GM18520 (cell line): ENCODE data around the gene EEIG1.

Experiments used
- ATAC-seq: cut with Tn5 transposase; IDR thresholded peaks from one replicate; pipeline ENCODE4 v1.9.1; 2021; ENCODE audit not compliant: unreplicated experiment

The EEIG1 gene

DNA sequence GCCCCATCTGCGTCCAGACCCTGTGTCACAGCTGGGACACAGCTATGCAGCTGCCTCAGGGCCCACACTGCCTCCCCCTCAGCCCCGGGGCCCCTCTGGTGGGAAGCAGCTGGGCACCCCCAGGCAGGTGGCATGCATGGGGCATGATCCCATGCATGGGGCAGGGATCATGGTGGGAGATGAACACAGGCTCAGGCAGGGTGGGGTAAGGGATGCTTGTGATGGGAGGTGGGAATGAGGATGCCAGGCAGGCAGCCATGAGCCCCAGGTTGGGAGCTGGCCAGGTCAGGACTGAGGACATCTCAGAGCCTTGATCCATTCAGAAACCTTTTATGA is 19.7 kb downstream of the EEIG1 start:
- ATAC-seq, result no peak

DNA sequence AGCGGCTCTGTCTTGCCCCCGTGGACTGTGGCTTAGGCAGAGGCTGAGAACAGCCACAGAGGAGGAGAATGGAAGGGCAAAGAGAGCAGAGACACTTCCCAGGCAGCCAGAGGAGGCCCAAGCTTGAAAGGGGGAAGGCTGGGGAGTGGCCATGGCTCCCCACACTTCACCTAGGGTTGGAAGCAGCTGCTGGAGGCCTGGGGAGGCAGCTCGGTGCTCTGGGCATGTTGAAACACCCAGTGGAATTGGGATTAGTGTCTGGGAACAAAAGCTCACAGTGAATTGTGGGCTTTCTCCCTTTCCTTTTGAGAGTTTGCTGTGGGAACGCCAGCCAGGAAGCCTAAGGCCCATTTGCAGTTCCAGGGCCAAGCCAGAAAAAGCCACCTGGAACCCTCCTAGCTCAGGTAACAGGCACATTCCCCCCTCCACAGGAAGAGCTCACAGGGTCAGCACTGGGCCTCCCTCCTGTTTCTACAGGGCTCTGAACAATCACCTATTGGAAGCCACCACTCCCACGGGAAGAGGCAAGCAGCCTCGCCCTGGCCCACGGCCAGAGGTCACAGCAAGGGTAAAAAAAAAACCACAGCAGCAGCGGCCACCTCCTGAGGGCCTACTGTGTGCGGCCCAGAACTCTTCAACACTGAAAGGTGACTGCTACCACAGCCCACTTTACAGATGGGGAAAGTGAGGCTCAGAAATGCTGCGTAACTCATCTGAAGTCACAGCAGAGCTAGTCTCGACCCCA is 20.2 kb downstream of the EEIG1 start:
- ATAC-seq, result no peak

DNA sequence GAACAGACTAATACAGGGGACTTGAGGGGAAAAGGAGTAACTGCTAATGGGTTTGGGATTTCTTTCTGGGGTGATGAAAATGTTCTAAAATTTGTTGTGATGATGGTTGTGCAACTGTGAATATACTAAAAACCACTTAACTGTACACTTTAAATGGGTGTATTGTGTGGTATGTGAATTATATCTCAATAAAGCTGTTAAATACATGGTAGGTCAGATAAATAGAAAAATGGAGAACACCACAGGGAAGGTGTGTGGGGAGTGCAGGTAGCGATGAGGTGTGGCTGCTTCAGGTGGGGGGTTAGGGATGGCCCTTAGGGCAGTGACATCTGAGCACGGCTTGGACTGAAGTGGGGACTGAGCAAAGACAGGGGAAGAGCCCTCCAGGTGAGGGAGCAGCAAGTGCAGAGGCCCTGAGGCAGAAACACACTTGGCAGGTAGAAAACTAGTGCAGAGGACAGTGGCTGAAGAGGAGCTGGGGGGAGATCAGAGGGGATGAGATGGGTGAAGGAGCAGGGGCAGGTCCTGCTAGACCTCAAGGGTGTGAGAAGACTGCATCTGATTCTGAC is 20.9 kb downstream of the EEIG1 start:
- no peak for ATAC-seq

DNA sequence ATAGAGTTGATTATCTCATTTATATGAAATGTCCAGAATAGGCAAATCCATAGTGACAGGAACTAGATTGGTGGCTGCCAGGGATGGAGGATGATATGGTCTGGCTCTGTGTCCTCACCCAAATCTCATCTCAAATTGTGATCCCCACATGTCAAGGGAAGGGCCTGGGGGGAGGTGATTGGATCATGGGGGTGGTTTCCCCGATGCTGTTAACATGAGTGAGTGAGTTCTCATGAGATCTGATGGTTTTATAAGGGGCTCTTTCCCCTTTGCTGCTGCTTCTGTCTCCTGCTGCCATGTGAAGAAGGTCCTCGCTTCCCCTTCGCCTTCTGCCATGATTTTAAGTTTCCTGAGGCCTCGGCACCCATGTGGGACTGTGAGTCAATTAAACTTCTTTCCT is 21.4 kb downstream of the EEIG1 start:
- ATAC-seq, result no peak

GRCh38 chr9:127958728-127959127 is 22.1 kb downstream of the EEIG1 start:
- ATAC-seq, result no peak

DNA sequence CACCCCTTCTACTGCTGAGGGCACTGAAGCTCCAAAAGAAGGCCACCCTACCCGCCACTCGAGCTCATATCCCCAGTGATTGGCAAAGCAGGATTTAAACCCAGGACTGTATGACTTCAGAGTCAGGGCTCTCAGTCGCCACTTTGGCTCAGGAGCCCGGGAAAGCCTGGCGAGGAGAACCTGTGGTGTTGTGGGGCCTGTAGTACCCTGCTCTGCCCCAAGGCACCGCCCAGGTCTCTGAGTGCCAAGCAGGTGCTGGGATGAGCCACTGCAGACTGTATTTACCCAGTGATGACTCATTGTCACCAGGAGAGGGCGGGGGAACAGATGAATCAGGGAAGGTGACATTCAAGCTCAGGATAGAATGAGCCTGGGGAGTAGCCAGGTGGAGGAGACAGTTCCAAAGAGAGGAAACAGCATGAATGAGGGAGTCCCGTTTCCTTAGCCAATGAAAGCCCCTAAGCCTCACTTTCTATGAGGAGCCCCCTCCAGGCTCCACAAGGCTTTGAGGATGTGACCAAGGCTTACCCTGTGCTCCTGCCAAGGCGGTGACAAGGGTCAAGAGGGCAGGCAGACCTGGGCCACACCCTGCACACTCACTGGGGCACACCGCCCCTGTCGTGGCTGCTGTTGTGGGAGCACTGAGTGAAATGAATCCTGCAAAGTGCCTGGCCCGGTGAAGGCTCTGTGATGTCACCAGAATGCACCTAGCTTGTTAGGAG is 25.3 kb downstream of the EEIG1 start:
- peak; percentile 57 for ATAC-seq

DNA sequence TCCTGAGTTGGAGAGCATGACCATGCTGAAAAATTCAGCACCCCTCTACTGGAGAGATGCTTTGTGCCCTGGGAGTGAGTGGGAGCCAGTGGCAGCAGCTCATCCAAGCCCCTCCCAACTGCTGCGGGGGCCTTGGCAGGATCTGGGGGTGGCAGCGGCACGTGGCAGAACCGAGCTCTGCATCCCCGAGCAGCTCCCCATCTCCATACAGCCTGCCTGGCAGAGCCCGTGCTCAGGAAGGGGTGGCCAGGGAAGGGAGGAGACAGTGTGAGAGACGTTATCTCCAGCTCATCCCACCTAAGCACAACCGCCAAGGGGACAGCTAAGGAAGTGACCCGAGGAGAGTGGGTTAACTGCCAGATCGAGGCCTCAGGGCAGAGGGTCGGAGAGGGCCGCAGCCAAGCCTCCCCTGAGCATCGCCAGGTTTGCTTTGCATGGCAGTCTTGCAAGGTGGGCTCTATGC is 25.9 kb downstream of the EEIG1 start:
- no peak for ATAC-seq

DNA sequence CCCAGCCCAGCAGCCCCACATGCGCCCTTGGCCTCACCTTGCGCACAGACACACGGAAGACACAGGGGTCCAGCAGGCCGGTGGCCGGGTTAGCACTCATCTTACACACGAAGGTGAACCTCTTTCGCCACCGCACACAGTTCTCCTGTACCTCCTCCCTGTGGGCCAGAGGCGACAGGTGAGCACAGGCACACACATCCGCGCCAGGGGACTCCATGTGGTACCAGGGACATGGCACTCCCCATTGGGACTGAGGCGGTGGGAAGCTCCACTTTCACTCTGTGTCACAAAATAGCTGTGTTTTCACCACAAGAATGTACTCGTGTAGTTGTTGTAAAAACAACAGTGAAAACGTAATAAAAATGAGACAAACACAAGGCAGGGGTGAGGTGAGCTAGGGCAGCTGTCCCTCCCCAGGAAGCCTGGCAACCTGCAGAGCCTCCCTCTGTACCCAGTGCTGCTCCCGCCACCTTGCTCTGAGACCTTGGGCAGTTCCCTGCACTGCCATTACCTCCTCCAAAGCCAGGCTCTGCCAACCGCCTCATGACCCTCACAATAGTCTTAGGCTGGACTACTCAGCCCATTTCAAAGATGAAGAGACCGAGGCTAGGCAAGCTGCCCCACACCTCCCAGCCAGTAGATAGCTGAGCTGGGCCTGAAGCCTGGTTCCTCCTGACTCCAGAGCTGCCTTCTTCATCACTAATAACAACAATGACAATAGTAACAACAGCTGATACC is 26.9 kb downstream of the EEIG1 start:
- ATAC-seq, result no peak

DNA sequence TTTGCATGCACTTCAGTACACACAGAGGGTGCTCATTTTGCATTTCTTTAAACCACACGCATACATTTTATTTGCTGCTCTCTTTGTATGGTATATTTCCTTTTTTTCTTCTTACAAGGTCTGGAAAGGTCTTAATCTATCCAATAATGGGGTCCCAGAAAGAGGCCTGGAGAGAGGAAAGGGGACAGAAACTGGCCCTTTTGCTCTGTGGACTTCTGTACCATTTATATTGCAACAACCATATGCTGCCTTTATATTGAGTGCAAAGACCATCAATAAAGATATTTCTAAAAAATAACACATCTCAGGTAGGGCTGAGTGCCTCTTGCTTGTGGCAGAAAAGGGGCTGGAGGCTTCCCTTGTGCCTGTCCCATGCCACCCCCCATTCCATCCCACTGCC is 27.6 kb downstream of the EEIG1 start:
- ATAC-seq, result no peak

DNA sequence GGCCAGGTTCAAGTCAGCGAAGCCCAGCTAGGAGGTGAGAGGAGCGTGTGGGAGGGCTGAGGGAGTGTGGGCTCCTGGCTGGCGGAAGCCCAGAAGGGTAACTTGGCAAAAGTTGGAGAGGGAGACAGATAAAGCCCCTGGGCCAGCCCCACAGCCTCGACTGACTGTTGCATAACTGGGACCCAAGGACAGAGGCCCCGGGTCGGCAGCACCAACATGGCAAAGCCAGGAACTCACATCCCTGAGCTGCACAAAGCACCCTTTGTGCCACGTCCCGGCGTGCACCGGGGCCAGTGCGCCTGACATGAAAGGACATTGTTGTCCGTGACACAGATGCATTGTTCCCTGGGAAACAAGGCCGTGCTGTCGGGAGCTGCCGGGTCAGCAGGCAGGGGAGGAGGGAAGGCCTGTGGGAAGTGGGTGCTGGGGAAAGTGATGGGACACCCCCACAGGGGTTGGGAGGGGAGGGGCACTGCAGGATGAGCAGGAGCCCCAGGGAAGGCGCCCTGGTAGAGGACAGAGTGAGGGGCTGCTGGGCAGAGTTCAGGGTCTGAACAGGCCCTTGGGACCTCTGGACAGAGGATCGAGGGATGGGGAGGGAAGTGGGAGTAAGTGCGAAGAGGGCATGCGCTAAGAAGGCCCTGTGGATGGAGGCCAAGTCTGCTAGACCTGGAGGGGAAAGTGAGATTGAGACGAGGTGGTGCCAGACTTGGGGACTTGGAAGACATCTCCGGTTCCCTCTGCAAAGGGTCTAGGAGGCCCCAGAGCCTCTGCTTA is 30.1 kb downstream of the EEIG1 start:
- ATAC-seq, result no peak

GRCh38 chr9:127949827-127950512 is 30.8 kb downstream of the EEIG1 start:
- no peak for ATAC-seq

- no peak for ATAC-seq
Measured at GRCh38 chr9:127947841-127948710, 32.7 kb downstream of the EEIG1 start.

DNA sequence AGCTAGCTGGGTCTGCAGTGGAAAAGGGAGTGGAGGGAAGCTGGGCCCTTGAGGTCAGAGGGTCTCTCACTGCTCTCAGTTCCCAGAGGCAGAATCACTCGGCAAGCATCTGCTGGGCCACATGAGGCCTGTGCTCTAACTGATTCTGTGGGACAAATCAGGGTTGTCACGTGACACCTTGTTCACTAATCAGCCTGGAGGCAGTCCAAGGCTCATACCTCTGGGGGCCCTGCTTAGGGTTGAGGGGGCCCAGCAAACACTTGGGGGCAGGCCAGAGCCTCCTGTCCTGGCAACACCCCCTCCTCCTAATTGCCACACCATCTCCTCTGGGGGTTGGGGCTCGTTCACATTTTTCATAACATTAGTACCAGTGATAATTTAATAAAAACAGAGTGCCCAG is 34.1 kb downstream of the EEIG1 start:
- ATAC-seq, result no peak

DNA sequence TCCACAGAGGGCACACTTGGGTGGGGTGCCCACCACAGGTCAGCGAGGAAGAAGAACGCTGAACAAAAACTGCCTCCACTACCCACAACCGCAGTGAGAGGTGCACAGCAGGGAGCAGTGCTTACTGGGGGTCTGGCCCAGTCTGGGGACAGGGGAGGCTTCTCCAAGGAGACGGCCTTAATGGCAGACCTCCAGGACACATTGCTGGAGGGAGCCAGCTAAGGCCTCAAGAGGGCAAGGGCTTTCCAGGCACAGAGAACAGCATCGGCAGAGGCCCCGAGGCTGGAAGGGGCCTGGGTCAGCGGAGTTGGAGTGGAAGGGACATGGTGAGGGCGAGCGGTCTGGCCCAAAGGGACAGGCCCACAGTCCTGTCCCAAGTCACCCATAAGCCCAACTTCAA is 34.8 kb downstream of the EEIG1 start:
- ATAC-seq, result no peak

GRCh38 chr9:127945338-127945737 is 35.5 kb downstream of the EEIG1 start:
- ATAC-seq, result no peak

DNA sequence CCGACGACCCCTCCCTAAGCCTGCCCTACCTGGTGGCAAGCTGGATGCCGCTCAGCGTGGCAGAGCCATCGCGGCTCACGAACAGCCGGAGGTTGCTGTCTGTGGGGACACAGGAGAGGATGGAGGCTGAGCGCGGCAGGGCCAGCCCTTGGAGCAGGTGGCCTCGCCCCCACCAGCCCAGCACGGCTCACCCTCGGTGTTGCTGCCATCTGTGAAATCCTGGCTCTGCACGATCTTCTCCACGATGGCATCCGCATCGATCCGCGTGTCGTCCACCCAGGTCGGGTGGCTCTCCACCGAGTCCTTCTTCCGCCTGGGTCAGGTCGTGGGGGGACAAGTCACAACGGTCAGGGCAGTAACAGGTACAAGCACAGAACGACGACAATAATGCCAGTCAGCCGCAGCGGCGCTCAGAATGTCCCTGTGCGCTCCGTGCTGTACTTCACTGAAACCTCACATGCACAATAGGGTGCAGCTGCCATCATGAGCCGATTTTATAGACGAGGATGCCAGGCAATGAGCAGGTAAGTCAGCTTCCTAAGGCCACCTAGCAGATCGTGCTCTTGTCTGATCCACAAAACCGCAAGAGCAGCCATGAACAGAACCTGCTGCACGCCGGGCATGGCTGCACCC is 36.1 kb downstream of the EEIG1 start:
- ATAC-seq, result no peak

DNA sequence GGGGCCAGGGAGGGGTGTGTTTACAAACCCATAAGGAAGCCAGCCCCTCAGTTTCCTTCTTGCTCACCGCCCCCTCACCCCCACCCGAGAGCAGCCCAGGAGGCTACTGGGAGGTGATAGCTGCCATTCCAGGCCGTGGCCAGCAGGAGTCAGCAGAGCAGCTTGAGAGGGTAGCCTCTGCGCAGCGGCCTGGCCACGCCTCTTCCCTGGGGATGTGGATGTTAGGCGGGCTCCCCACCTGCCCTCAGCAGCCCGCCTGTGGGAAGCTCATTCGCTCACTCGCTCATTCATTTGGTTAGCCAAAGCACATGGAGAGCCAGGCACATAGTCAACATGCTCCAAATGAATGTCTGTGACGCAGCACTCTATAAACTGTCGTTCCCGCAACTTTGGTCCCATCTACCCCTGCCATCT is 37.1 kb downstream of the EEIG1 start:
- ATAC-seq, result no peak

- ATAC-seq, result no peak
Measured at GRCh38 chr9:127943011-127943662, 37.7 kb downstream of the EEIG1 start.
